IPS DF 4.7 (cell line): Measurements from ENCODE around the gene CROT.
"Not testable (repeated sequence)": the region's sequence is repeated elsewhere in the genome, so short reads cannot be mapped to it uniquely, and the experiment has no call there.

Experiments used
- DNase-seq: peaks from one replicate; pipeline ENCODE4 v3.0.0-alpha.2; 2013; ENCODE audit warnings: low spot score; ENCODE audit errors: extremely low read depth

The CROT gene, protein sequence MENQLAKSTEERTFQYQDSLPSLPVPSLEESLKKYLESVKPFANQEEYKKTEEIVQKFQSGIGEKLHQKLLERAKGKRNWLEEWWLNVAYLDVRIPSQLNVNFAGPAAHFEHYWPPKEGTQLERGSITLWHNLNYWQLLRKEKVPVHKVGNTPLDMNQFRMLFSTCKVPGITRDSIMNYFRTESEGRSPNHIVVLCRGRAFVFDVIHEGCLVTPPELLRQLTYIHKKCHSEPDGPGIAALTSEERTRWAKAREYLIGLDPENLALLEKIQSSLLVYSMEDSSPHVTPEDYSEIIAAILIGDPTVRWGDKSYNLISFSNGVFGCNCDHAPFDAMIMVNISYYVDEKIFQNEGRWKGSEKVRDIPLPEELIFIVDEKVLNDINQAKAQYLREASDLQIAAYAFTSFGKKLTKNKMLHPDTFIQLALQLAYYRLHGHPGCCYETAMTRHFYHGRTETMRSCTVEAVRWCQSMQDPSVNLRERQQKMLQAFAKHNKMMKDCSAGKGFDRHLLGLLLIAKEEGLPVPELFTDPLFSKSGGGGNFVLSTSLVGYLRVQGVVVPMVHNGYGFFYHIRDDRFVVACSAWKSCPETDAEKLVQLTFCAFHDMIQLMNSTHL

GRCh38 chr7:87345166-87345927 is at the start of gene CROT:
Gene CROT, plus strand, starts transcription at chr7:87345664. Its CDS starts 3,405 bp downstream, at chr7:87349069.
- peak; percentile 68 for DNase-seq

DNA sequence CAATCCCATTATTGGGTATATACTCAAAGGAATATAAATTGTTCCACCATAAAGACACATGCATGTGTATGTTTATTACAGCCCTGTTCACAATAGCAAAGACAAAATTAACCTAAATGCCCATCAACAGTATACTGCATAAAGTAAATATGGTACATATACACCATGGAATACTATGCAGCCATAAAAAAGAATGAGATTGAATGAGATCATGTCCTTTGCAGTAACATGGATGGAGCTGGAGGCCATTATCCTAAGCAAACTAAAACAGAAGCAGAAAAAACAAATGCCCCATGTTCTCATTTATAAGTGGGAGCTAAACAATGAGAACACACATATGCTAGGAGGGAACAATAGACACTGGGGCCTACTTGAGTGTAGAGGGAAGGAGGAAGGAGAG is 44.7 kb upstream of the CROT start:
- DNase-seq, result no peak

DNA sequence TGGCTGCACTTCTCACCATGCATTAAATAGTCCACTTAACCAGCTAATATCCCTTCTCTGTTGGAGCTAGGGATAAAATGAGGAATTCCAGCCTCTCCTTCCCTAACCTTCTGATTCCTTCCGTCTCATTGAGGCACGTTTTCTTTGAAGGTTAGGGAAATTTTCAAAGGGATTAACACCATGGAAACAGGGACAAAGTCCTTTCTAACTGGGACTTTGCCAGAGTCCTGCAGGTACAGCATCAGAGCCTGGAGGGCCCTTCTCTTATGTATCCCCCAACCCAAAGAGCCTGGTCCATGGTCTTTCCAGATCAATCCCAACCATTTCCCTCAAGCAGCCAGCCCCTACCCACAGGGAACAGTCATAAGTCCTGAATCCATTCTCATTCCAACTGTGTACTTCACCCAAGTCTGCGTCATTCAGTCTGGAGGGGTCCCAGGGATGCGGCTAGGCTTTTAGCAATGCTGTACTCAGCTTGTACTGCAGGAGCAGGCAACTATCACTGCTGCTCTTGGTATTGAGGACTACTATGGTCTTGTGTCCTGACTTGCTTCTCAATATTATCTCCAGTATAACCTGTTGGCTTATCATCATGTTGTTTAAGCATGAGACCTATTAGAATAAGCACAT is 34.6 kb upstream of the CROT start:
- no peak for DNase-seq

- DNase-seq, result no peak
These were observed 33.1 kb upstream of the CROT start for GRCh38 chr7:87312215-87312865.

DNA sequence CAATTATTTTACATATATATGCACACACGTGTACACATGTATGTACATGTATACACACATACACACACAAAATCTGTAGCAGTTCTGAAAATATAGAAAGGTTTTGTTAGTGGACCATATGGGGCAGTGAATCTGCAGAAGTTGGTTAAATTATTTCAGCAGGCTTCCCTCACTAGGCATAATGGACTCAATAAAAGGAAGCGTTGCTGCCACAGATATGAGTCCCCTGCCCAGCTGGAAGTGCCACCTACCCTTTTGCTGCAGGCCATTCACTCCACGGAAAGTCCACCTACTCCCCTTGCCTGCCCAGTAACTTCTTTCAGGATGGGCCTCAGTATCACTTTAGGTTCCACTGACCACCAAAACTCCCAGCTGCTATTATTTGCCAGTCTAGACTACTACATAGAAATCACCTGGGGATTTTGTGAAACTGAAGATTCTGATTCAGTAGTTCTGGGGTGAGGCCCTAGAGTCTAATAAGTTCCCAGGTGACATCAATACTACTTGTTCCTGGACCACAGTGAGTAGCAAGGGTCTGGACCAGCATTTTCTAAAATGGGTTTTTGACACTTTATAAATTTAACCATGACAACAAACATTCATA is 29.3 kb upstream of the CROT start:
- no peak for DNase-seq

DNA sequence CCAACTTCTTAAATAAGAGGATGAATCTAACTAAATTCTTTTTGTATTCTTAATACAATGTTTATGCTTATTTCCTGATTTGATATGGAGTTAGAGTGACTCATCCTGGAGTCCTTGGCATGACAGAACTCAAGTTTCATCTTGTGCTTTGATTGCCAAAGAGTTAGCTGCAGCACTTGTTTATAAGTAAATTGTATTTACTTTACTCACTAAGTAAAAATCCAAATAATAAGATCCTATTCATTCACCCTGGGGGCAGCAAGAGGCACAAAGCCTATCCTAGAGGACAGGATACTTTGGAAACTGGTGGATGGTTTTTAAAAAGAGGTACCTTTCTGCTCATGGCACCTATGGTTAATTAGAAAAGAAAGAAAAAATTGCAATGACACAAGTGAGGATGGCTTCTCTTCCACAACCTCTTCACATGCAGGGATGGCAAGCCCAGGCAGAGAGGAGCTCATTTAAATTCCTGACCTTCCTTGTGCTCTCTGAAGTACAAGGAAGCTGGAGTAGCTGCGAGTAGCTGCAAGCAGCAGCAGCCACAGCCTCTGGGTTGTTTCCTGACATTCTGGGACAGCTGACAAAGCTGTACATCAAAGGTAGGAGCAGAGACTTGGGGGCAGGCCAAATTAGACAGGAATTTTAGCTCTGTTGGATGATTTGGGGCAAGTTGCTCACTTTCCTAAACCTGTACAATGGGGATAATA is 28.5 kb upstream of the CROT start:
- DNase-seq, result no peak

DNA sequence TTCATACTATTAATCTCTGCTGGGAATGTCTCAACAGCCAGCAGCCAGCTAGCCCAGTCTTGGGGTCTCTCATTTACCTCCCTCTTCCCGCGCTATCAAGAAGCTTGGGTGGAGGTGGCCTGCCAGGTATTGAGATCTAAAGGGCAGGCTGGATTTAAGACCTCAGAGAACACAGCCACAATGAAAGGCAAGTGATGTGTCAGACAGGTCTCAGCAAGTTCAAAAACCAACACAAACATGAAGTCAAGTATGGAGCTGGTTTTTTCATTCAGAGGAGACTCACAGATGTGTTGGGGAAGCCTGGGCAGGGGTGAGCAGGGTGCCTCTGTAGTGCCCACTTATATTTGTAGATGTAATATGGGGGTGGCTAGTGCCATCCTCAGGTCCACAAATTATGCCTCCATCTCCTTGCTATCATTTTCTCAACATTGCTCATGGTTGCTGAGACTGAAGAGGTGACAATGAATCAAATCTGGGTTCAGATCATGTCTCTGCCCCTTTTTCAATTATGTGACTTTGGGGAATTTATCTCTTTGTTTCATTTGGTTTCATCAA is 27.7 kb upstream of the CROT start:
- no peak for DNase-seq

- DNase-seq, result no peak
These were observed 26.7 kb upstream of the CROT start for GRCh38 chr7:87318741-87319140.

GRCh38 chr7:87319154-87319581 is 26.3 kb upstream of the CROT start:
- DNase-seq, result not testable (repeated sequence)

DNA sequence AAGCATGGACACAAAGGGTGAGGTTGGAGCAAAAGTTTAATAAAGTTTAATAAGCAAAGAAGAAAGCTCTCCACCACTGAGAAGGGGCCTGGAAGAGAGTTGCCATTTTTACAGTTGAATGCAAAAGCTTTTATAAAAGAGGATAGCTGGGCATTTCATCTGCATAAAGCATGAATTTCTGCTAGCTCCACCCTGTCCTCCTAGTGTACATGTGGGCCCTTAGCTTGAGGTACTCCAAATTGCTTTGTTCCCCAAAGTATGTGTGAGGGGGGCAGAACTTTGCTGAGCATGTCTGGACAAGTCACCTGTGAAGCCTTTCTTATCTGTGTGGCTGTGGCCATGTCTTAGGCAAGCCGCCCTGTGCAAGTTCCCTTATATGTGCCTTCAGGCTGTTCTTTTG is 22.6 kb upstream of the CROT start:
- DNase-seq, result no peak

DNA sequence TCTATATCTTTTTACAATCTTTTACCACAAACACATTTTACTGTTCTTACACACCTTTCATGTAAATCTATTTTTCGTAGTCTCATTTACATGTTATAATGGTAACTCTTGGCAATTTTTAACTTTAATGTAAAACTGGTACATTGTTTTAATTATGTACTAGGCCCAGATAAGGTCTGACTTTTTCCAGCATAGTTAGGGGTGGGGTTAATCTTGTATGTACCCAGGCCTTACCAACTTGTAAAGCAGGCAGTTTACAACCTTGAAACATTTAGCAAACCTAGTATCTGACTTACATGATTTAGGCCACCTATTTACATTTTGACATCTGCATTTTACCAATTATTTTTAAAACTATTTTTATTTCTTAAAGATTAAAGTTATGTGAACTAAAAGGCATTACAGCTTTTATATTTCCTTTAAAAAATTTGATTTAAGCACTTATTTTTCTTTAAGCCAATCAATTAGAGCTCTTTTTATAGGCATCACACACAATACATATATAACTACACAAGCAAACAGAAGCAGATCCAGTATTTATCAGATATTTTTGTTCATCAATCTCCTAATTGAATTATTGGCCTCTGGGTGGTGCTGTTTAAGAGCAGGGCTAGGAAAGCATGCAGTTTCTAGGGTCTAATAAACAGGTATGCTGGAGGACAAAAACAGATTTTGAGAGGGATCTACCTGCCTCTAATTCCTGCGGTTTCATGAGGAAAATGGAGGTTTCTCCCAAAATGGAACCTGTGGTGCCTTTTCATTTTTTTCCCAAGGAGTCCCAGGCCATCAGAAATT is 19.7 kb upstream of the CROT start:
- no peak for DNase-seq

DNA sequence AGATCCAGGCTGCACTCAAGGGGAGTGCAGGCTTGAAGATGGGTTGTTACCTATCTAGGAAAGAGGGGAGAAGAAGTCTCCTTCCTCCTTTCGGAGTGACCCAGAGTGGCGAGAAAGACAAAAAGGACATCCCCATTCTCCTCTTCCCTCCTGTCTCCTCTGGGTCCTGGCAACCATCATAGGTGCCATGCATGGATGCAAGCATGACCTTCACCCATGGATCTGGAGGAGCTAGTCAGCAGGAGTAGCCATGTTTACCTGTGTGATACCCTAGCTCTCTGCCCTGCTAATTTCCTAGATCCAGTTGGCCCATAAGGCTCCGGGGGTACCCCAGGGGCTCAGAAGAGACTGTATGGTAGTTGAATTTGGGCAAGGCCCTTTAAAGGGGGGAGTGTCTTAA is 17.2 kb upstream of the CROT start:
- no peak for DNase-seq

DNA sequence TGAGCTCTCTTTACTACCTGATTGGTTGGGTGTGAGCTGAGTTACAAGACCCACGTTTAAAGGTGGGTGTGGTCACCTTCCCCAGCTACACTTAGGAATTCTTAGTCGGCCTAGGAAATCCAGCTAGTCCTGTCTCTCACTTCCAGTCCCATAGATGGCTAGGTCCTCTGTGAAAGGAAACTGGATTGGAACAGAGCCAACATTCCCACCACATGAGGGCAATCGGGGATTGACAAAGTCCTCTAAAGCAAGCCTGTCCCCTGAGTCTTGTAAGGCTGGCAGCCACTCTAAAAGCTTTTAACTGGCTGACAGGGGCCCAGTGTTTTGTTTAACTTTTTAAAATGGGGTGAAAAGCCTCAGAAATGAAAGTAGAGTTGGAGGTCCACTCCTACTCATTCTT is 15.1 kb upstream of the CROT start:
- no peak for DNase-seq

GRCh38 chr7:87330942-87331341 is 14.5 kb upstream of the CROT start:
- no peak for DNase-seq

DNA sequence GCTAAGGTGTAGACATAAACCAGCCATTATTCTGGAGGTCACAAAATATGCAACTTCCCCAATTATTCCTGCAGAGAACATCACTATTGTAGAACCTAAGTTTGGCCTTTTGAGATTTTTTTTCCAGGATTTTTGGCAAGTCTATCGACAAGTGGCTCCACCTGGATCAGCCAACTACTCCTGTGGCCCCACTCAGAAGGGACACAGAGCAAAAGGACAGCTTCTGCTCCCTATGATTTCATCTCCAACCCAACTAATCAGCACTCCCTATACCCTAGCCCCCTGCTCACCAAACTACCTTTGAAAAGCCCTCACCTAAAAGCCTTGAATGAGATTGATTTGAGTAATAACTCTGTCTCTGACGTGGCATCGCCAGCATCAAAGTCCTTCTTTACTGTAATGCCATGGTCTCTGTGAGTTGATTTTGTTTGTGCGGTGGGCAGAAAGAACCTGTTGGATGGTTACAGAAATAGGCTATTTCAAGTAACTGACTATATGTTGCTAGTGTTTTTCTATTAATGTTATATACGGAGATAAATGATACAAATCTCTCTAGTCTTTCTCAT is 13.7 kb upstream of the CROT start:
- no peak for DNase-seq

- no peak for DNase-seq
These were observed 13.1 kb upstream of the CROT start for GRCh38 chr7:87332321-87332720.

DNA sequence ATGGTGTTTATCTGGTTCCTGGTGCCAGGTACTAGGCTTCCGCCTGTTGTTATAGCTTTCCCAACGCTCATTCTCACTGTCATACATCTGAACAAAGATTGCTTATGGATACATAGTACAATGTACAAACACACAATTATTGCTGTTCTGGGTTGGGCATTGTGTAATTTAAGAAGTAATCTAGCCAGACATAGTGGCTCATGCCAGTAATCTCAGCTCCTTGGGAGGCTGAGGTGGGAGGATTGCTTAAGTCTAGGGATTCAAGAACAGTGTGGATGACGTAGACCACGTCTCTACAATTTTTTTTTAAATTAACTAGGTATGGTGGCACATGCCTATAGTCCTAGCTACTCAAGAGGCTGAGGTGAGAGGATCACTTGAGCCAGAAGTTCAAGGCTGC is 9.3 kb upstream of the CROT start:
- DNase-seq, result no peak

DNA sequence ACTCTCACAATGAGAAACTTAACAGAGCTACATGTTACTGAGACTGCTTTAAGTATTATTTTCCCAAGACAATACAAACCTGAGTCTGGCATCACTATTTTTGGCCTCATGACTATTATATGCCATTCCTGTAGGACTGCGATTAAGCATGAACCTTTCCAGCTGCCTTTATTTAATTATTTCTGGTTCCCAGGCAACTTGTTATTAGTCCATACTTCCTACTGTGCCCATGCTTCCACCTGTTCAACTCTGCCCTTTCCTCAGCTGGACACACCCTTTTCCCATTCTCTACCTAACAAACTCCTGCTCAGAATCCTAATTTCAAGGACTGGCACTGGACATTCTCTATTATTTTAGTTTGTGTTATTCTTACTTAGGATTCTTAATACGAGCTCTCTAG is 8.1 kb upstream of the CROT start:
- no peak for DNase-seq

DNA sequence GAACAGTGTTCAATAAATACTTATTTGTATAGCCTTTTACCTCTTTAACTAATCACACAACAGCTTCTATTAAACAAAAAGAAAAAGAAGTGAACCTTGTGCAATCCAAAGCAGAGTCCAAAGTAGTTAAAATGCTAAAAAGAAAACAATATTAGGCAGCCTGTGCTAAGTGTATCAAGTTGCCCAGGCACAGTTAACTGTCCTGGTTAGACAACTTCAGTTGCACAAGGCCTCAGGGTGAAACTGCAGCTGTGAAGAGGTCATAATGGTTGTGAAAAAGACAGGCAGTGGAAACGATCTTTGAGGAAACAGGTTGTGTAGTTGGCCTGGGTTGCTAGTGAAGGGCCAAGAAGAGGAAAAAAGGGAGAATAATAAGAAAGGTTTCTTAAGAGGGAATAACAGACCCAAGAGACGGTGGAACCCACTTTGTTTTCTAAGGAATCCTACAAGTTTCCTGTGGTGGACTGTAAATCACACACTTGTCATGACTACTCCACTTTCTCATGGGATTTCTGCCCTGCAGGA is 6.0 kb upstream of the CROT start:
- DNase-seq, result no peak
